ENCODE measurements around the gene ZAP70. TPM values are rescaled to one million over a fixed set of nuclear protein-coding genes. Genes with fewer than 3 reads are reported as not detected.

ZAP70 gene
- total and polyA plus RNA-seq, 2 of the 13 experiments (the other 11 are each of a cell fraction or from before 2014, with no cell fraction given): 0.51 to 4.0 TPM

DNA sequence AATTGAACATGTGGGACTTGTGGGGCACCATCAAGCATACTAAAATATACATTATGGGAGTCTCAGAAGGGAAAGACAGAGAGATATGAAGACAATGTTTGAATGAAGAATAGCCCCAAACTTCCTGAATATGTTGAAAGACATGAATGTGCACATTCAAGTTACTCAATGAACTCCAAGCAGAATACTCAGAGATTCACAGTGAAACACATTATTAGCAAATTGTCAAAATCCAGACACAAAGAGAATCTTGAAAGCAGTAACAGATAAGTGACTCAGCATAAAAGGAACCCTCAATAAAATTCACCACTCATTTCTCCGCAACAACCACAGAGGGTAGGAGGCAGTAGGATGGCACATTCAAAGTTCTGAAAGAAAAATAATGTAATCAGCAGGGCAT lies 35.1 kb upstream of the ZAP70 start (continued):
- TF ChIP-seq RBAK (CRISPR knock-in tag; IDR thresholded peaks at IDR 0.05): no peak
- TF ChIP-seq ZGPAT (CRISPR knock-in tag; IDR thresholded peaks at IDR 0.05): no peak
- peak; percentile 50; the same call in 1 of the 2 replicates for TF ChIP-seq MAFF (IDR thresholded peaks at IDR 0.05; ENCODE audit: low read depth, low read length)
- TF ChIP-seq MAZ (IDR thresholded peaks at IDR 0.05; ENCODE audit: borderline replicate concordance, low read depth, low read length): no peak
- TF ChIP-seq MAZ (CRISPR knock-in tag; IDR thresholded peaks at IDR 0.05; ENCODE audit: low read depth): no peak
- no peak for TF ChIP-seq CENPT (CRISPR knock-in tag; IDR thresholded peaks at IDR 0.05; ENCODE audit: low read depth)
- TF ChIP-seq RARA (CRISPR knock-in tag; IDR thresholded peaks at IDR 0.05): no peak
- TF ChIP-seq, protein P1, sequence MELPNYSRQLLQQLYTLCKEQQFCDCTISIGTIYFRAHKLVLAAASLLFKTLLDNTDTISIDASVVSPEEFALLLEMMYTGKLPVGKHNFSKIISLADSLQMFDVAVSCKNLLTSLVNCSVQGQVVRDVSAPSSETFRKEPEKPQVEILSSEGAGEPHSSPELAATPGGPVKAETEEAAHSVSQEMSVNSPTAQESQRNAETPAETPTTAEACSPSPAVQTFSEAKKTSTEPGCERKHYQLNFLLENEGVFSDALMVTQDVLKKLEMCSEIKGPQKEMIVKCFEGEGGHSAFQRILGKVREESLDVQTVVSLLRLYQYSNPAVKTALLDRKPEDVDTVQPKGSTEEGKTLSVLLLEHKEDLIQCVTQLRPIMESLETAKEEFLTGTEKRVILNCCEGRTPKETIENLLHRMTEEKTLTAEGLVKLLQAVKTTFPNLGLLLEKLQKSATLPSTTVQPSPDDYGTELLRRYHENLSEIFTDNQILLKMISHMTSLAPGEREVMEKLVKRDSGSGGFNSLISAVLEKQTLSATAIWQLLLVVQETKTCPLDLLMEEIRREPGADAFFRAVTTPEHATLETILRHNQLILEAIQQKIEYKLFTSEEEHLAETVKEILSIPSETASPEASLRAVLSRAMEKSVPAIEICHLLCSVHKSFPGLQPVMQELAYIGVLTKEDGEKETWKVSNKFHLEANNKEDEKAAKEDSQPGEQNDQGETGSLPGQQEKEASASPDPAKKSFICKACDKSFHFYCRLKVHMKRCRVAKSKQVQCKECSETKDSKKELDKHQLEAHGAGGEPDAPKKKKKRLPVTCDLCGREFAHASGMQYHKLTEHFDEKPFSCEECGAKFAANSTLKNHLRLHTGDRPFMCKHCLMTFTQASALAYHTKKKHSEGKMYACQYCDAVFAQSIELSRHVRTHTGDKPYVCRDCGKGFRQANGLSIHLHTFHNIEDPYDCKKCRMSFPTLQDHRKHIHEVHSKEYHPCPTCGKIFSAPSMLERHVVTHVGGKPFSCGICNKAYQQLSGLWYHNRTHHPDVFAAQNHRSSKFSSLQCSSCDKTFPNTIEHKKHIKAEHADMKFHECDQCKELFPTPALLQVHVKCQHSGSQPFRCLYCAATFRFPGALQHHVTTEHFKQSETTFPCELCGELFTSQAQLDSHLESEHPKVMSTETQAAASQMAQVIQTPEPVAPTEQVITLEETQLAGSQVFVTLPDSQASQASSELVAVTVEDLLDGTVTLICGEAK (IDR thresholded peaks at IDR 0.05): no peak
- TF ChIP-seq, protein P1 (CRISPR knock-in tag; IDR thresholded peaks at IDR 0.05): no peak
- no peak for TF ChIP-seq PBX3 (CRISPR knock-in tag; IDR thresholded peaks at IDR 0.05; ENCODE audit: borderline replicate concordance)
- TF ChIP-seq MEIS1 (CRISPR knock-in tag; IDR thresholded peaks at IDR 0.05; ENCODE audit: borderline replicate concordance): no peak
- no peak for TF ChIP-seq ZNF567 (CRISPR knock-in tag; IDR thresholded peaks at IDR 0.05; ENCODE audit: borderline replicate concordance)
- TF ChIP-seq NAIF1 (CRISPR knock-in tag; IDR thresholded peaks at IDR 0.05; ENCODE audit: borderline replicate concordance): no peak
- TF ChIP-seq, protein P2, sequence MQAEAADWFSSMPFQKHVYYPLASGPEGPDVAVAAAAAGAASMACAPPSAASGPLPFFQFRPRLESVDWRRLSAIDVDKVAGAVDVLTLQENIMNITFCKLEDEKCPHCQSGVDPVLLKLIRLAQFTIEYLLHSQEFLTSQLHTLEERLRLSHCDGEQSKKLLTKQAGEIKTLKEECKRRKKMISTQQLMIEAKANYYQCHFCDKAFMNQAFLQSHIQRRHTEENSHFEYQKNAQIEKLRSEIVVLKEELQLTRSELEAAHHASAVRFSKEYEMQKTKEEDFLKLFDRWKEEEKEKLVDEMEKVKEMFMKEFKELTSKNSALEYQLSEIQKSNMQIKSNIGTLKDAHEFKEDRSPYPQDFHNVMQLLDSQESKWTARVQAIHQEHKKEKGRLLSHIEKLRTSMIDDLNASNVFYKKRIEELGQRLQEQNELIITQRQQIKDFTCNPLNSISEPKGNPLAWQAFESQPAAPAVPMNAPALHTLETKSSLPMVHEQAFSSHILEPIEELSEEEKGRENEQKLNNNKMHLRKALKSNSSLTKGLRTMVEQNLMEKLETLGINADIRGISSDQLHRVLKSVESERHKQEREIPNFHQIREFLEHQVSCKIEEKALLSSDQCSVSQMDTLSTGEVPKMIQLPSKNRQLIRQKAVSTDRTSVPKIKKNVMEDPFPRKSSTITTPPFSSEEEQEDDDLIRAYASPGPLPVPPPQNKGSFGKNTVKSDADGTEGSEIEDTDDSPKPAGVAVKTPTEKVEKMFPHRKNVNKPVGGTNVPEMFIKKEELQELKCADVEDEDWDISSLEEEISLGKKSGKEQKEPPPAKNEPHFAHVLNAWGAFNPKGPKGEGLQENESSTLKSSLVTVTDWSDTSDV (CRISPR knock-in tag; IDR thresholded peaks at IDR 0.05): no peak
- TF ChIP-seq ZMYM2 (CRISPR knock-in tag; IDR thresholded peaks at IDR 0.05): no peak
